K562 (cell line): ENCODE results near the gene ID2. TPM values are rescaled to one million over a fixed set of nuclear protein-coding genes. Genes with fewer than 3 reads are reported as not detected.

Experiments used
- ARID3A ChIP-seq: IDR thresholded peaks from 2 replicates; pipeline ENCODE4 v1.6.1; 2012; ENCODE audit warnings: low read depth, low read length, improper control_type of control experiment, borderline replicate concordance
- ATF1 ChIP-seq, 2 experiments: fragments of 450-650 bp in 1 of 2; IDR thresholded peaks; 2 replicates each; pipeline ENCODE4 v1.6.1; 2016; ENCODE audit warnings: missing compliant biosample characterization in 1 of 2, missing genetic modification characterization in 1 of 2
- BRF2 ChIP-seq: IDR thresholded peaks from 3 replicates; pipeline ENCODE4 v1.6.1; 2011; ENCODE audit warnings: borderline replicate concordance, mild to moderate bottlenecking; ENCODE audit not compliant: insufficient read length, insufficient read depth
- IRF2 ChIP-seq: sonication (generic); formaldehyde crosslinking; IDR thresholded peaks from 2 replicates; pipeline ENCODE4 v1.8.1; 2022; ENCODE audit warnings: mild to moderate bottlenecking, missing genetic modification reagents
- KLF16 ChIP-seq: IDR thresholded peaks from 2 replicates; pipeline ENCODE4 v1.6.1; 2016; ENCODE audit warnings: antibody characterized with exemption
- LEF1 ChIP-seq: fragments of 450-650 bp; IDR thresholded peaks from 2 replicates; pipeline ENCODE4 v1.6.1; 2016; ENCODE audit warnings: mild to moderate bottlenecking
- NCOR1 ChIP-seq: fragments of 450-650 bp; IDR thresholded peaks from 2 replicates; pipeline ENCODE4 v1.6.1; 2016; ENCODE audit warnings: mild to moderate bottlenecking, moderate library complexity
- NR4A1 ChIP-seq, 2 experiments: fragments of 250-450 bp in 1 of 2; fragments of 450-650 bp in 1 of 2; sonication (Bioruptor Pico) in 1 of 2; IDR thresholded peaks; 2 replicates each; pipeline versions ENCODE4 v1.4.0 to v1.6.1; 2016 to 2020; ENCODE audit warnings: mild to moderate bottlenecking in 2 of 2, missing compliant biosample characterization in 1 of 2, missing genetic modification characterization in 1 of 2, moderate library complexity in 1 of 2
- RNF2 ChIP-seq: sonication (generic); IDR thresholded peaks from 2 replicates; pipeline ENCODE4 v1.6.1; 2016
- RNF219 ChIP-seq: fragments of 250-450 bp; sonication (Bioruptor Pico); IDR thresholded peaks from 2 replicates; pipeline ENCODE4 v1.5.0; 2022; ENCODE audit warnings: mild to moderate bottlenecking
- SAP30 ChIP-seq: fragments of 200-600 bp; sonication (generic); IDR thresholded peaks from 2 replicates; pipeline ENCODE4 v1.6.1; 2012; ENCODE audit warnings: borderline replicate concordance, low read depth, mild to moderate bottlenecking, moderate library complexity, low read length, control low read depth, inconsistent platforms; ENCODE audit not compliant: insufficient read depth, poor library complexity, severe bottlenecking
- SP2 ChIP-seq: IDR thresholded peaks from 2 replicates; pipeline ENCODE4 v1.6.1; 2011; ENCODE audit warnings: mild to moderate bottlenecking, low read depth, low read length, moderate library complexity; ENCODE audit not compliant: poor library complexity, severe bottlenecking; ENCODE audit errors: extremely low read depth
- THRB ChIP-seq: fragments of 450-650 bp; formaldehyde crosslinking; conservative IDR thresholded peaks from 2 replicates; pipeline ENCODE4 v1.4.0; 2022; ENCODE audit warnings: mild to moderate bottlenecking, missing genetic modification characterization
- ZNF165 ChIP-seq: fragments of 250-450 bp; sonication (Bioruptor Pico); IDR thresholded peaks from 2 replicates; pipeline ENCODE4 v1.4.0; 2020; ENCODE audit warnings: borderline replicate concordance
- ZNF436 ChIP-seq: fragments of 250-450, 450-650 bp; sonication (Bioruptor Pico); formaldehyde crosslinking; IDR thresholded peaks from 2 replicates; pipeline ENCODE4 v1.7.0; 2020; ENCODE audit warnings: mild to moderate bottlenecking
- ZNF717 ChIP-seq: fragments of 250-450 bp; sonication (Bioruptor Pico); IDR thresholded peaks from 2 replicates; pipeline ENCODE4 v1.5.0; 2021
- ZNF764 ChIP-seq: fragments of 250-450 bp; sonication (Bioruptor Pico); IDR thresholded peaks from 2 replicates; pipeline ENCODE4 v1.4.0; 2020; ENCODE audit warnings: low read depth, mild to moderate bottlenecking, moderate library complexity
- ZSCAN29 ChIP-seq: fragments of 450-650 bp; IDR thresholded peaks from 2 replicates; pipeline ENCODE4 v1.6.1; 2017
- polyA plus RNA-seq, 8 experiments: library from polyadenylated mRNA; depleted of rRNA in 4 of 8; stranded (reverse) in 5 of 8; unstranded in 3 of 8; fragments of >200 nt; fragmentation: Nextera tagmentation in 2 of 8; fragmentation: Illumina TruSeq in 1 of 8; extraction: Ambion mirVana in 2 of 8; extraction: Trizol in 1 of 8; gene quantifications; 2 replicates each; pipeline versions ENCODE4 v1.2.1 to v1.2.3, GENCODE V29; 2011 to 2014; ENCODE audit warnings: inconsistent platforms in 1 of 8, missing spikeins in 1 of 8
- total RNA-seq, 7 experiments: library from RNA; depleted of rRNA in 6 of 7; stranded (reverse); fragments of >200 nt in 6 of 7; fragmentation: Illumina TruSeq in 2 of 7; extraction: Trizol in 2 of 7; gene quantifications; 2 replicates each; pipeline versions ENCODE4 v1.2.1 to v1.2.3, GENCODE V29; 2011 to 2021; ENCODE audit warnings: low replicate concordance in 1 of 7

The ID2 gene
- total and polyA plus RNA-seq, 9 of the 15 experiments (the other 6 are each of a cell fraction or from before 2014, with no cell fraction given) = 8.0 to 35.7 (median 16.6) TPM

- no peak for TF ChIP-seq ARID3A
- TF ChIP-seq BRF2 = no peak
- TF ChIP-seq RNF2 = peak; percentile 66; the same call in 1 of the 2 replicates
- no peak for TF ChIP-seq ZNF717
- no peak for TF ChIP-seq ATF1 (CRISPR knock-in tag; IDR thresholded peaks at IDR 0.05)
- TF ChIP-seq ATF1 (tag; IDR thresholded peaks at IDR 0.05) = no peak
- TF ChIP-seq ZNF436 (CRISPR knock-in tag) = no peak
- TF ChIP-seq KLF16 = no peak
- TF ChIP-seq IRF2 = no peak
- TF ChIP-seq LEF1 = peak; percentile 71; the same call in 1 of the 2 replicates
- no peak for TF ChIP-seq ZSCAN29
- TF ChIP-seq SAP30 = peak; percentile 58
- no peak for TF ChIP-seq NR4A1 (CRISPR knock-in tag; IDR thresholded peaks at IDR 0.05)
- no peak for TF ChIP-seq NR4A1 (tag; IDR thresholded peaks at IDR 0.05)
- no peak for TF ChIP-seq ZNF165 (CRISPR knock-in tag)
- TF ChIP-seq ZNF764 (CRISPR knock-in tag) = no peak
- peak; percentile 24; the same call in 1 of the 2 replicates for TF ChIP-seq NCOR1
- TF ChIP-seq SP2 = no peak
- no peak for TF ChIP-seq THRB (CRISPR knock-in tag)
- no peak for TF ChIP-seq RNF219 (CRISPR knock-in tag)
Measured at GRCh38 chr2:8680822-8681760, 765 bp upstream of the ID2 start (continued).
